RWPE1 (cell line): ENCODE data around the gene GHDC.
"Not testable (repeated sequence)": the region's sequence is repeated elsewhere in the genome, so short reads cannot be mapped to it uniquely, and the experiment has no call there.

Experiments used
- CTCF ChIA-PET: fragments of 350-600 bp; sonication (Branson Sonifier 250); formaldehyde crosslinking; extraction: SDS; loops from one replicate; lab custom pipeline; 2021; lab: Yijun Ruan, JAX
- POLR2A ChIA-PET: fragments of 400-600 bp; formaldehyde crosslinking; extraction: SDS; loops from one replicate; lab custom pipeline; 2020; ENCODE audit warnings: antibody characterized with exemption; ENCODE audit not compliant: low non-redundant PET; lab: Yijun Ruan, JAX
- DNase-seq: peaks from one replicate; pipeline ENCODE4 v3.0.0; 2012; ENCODE audit warnings: low spot score
- H3K27ac ChIP-seq: fragments of 450-650 bp; 2 replicates; pipeline ENCODE4 v1.5.1; 2017
- CTCF ChIP-seq: fragments of 450-650 bp; conservative IDR thresholded peaks from 2 replicates; pipeline ENCODE4 v1.5.1; 2017; ENCODE audit warnings: low read depth, mild to moderate bottlenecking

Gene GHDC

GRCh38 chr17:42142371-42142896 is 51.9 kb downstream of the GHDC start:
- no peak for DNase-seq
- no peak overlapping the region for H3K27ac ChIP-seq
- ChIA-PET POLR2A (no interaction called here), CTCF (interaction anchor here (1.0 kb wide), 1 partner anchor 10 kb away, joined by 4 read pairs; no protein-coding TSS in a partner anchor)
- no peak for TF ChIP-seq CTCF

GRCh38 chr17:42141382-42141781 is 52.9 kb downstream of the GHDC start:
- no peak for DNase-seq
- POLR2A ChIA-PET, result no interaction called here
- no peak for TF ChIP-seq CTCF
- H3K27ac ChIP-seq, result no peak overlapping the region
- CTCF ChIA-PET, result no interaction called here

- H3K27ac ChIP-seq, CTCF ChIA-PET, DNase-seq, POLR2A ChIA-PET: not testable (repeated sequence)
Measured at GRCh38 chr17:42140690-42141089, 53.6 kb downstream of the GHDC start.
